Karpas-422 (cell line): ENCODE measurements around the gene MDP1. TPM values are rescaled to one million over a fixed set of nuclear protein-coding genes. Genes with fewer than 3 reads are reported as not detected.

Source experiments
- DNase-seq: peaks from one replicate; pipeline ENCODE4 v3.0.0-alpha.2; 2015
- H2AFZ ChIP-seq: fragments of 200-600 bp; sonication (generic); 2 replicates; pipeline ENCODE4 v1.6.1; 2014; ENCODE audit warnings: antibody characterized with exemption, low read length, mixed read lengths
- H3K27ac ChIP-seq: fragments of 200-600 bp; sonication (generic); 2 replicates; pipeline ENCODE4 v1.5.1; 2014; ENCODE audit warnings: mild to moderate bottlenecking, low read length, moderate library complexity
- H3K27me3 ChIP-seq: fragments of 200-600 bp; sonication (generic); 2 replicates; pipeline ENCODE4 v1.6.1; 2014; ENCODE audit warnings: low read length, mixed read lengths
- H3K36me3 ChIP-seq: fragments of 200-600 bp; sonication (generic); 2 replicates; pipeline ENCODE4 v1.6.1; 2014; ENCODE audit warnings: low read length, mixed read lengths; ENCODE audit not compliant: insufficient read depth
- H3K4me1 ChIP-seq: fragments of 200-600 bp; sonication (generic); 2 replicates; pipeline ENCODE4 v1.6.1; 2014; ENCODE audit warnings: mild to moderate bottlenecking, low read length, mixed read lengths
- H3K4me2 ChIP-seq: fragments of 200-600 bp; sonication (generic); 2 replicates; pipeline ENCODE4 v1.6.1; 2014; ENCODE audit warnings: low read length, low read depth, mild to moderate bottlenecking; ENCODE audit not compliant: poor library complexity, severe bottlenecking
- H3K4me3 ChIP-seq: fragments of 200-600 bp; sonication (generic); 2 replicates; pipeline ENCODE4 v1.5.1; 2014; ENCODE audit warnings: mild to moderate bottlenecking, antibody characterized with exemption, low read length, mixed read lengths
- H3K79me2 ChIP-seq: fragments of 200-600 bp; sonication (generic); 2 replicates; pipeline ENCODE4 v1.6.1; 2014; ENCODE audit warnings: mild to moderate bottlenecking, low read length, mixed read lengths
- H3K9ac ChIP-seq: fragments of 200-600 bp; sonication (generic); 2 replicates; pipeline ENCODE4 v1.6.0; 2014; ENCODE audit warnings: low read length
- H3K9me2 ChIP-seq: fragments of 200-600 bp; sonication (generic), shearing (Covaris generic); replicated peaks from 2 replicates; pipeline ENCODE4 v1.6.0; 2014; ENCODE audit warnings: mild to moderate bottlenecking, low read length, moderate library complexity; ENCODE audit not compliant: insufficient read depth
- H3K9me3 ChIP-seq: fragments of 300-700, 200-600 bp; sonication (generic); 2 replicates; pipeline ENCODE4 v1.6.1; 2014; ENCODE audit warnings: low read length, mixed read lengths
- H4K20me1 ChIP-seq: fragments of 200-600 bp; sonication (generic); 2 replicates; pipeline ENCODE4 v1.6.1; 2014; ENCODE audit warnings: mild to moderate bottlenecking, antibody characterized with exemption, low read length, low read depth; ENCODE audit not compliant: insufficient read depth
- total RNA-seq: library from RNA; depleted of rRNA; stranded (reverse); fragments of >200 nt; shearing (Covaris generic); gene quantifications from 2 replicates; pipeline ENCODE4 v1.2.3, GENCODE V29; 2014; ENCODE audit warnings: low replicate concordance

The MDP1 gene
- total RNA-seq, 1 experiment from 2014 or later, result 35.4 TPM

- no peaks in the 10 kb centered on the region for H3K9me2 ChIP-seq
- no peak for DNase-seq
- H3K9ac ChIP-seq, result no peak overlapping the region
- no peak overlapping the region for H2AFZ ChIP-seq
- H3K79me2 ChIP-seq, result no peaks in the 10 kb centered on the region
- H3K36me3 ChIP-seq, result peaks cover 4% of the 10 kb centered on the region; the same call in 1 of the 2 replicates
- H3K27ac ChIP-seq, result no peak overlapping the region
- H4K20me1 ChIP-seq, result no peaks in the 10 kb centered on the region
- H3K4me2 ChIP-seq, result no peak overlapping the region
- H3K27me3 ChIP-seq, result no peaks in the 10 kb centered on the region
- H3K9me3 ChIP-seq, result no peaks in the 10 kb centered on the region
- no peaks in the 10 kb centered on the region for H3K4me1 ChIP-seq
- H3K4me3 ChIP-seq, result no peak overlapping the region
These were observed 38.9 kb upstream of the MDP1 start for GRCh38 chr14:24254630-24255392.

DNA sequence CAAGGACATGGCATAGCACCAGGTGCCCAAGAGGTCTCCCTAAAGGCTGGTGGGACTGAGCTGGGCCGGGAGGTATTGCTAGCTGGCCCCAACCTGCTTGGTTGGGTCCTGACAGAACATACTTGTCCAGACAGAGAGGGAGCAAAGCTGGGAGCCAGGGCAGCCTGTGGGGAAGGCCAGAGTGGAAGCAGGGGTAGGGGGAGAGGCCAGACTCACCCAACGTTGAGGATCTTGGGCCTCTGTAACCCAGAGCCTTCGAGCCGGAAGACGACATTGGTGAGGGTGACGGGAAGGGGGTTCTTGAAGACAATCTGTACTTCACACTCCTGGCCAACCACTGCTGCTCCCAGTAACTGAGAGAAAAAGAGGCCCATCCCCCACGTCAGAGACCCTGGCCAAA lies 38.1 kb upstream of the MDP1 start:
- Histone ChIP-seq H3K9me2 (no peaks in the 10 kb centered on the region), H3K4me2 (no peak overlapping the region), H2AFZ (no peak overlapping the region), H3K27ac (no peak overlapping the region), H3K9ac (no peak overlapping the region), H4K20me1 (no peaks in the 10 kb centered on the region), H3K9me3 (no peaks in the 10 kb centered on the region), H3K36me3 (peaks cover 4% of the 10 kb centered on the region; the same call in 1 of the 2 replicates), H3K4me1 (no peaks in the 10 kb centered on the region), H3K79me2 (no peaks in the 10 kb centered on the region), H3K27me3 (no peaks in the 10 kb centered on the region), H3K4me3 (no peak overlapping the region)
- no peak for DNase-seq

GRCh38 chr14:24252289-24253124 lies 36.6 kb upstream of the MDP1 start:
- Histone ChIP-seq H3K9ac (no peak overlapping the region), H3K9me3 (no peaks in the 10 kb centered on the region), H3K4me3 (no peak overlapping the region), H3K4me2 (no peak overlapping the region), H3K27ac (no peak overlapping the region), H3K4me1 (no peaks in the 10 kb centered on the region), H3K79me2 (no peaks in the 10 kb centered on the region), H3K36me3 (peaks cover 4% of the 10 kb centered on the region; the same call in 1 of the 2 replicates), H3K9me2 (no peaks in the 10 kb centered on the region), H3K27me3 (no peaks in the 10 kb centered on the region), H4K20me1 (no peaks in the 10 kb centered on the region), H2AFZ (no peak overlapping the region)
- DNase-seq, result no peak

DNA sequence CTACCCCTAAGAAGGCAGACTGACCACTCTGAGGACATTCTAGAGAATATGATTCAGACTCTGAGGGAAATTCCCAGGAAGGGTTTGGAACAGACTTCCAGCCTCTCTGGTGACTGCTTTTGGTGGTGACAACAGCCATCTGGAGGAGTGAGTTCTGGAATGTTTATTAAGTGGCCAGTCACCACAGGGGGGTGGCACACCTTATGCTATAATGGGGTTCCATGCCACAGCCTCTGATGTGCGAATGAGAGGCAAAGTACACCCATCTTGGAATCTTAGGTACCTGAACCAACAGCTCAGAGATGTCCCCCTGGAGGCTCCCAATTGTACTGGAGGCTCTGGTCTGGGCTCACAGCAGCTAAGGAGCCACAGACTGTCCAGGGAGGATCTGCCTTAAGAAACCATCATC lies 36.0 kb upstream of the MDP1 start:
- Histone ChIP-seq H3K4me3 (no peak overlapping the region), H3K27ac (no peak overlapping the region), H3K27me3 (no peaks in the 10 kb centered on the region), H3K79me2 (no peaks in the 10 kb centered on the region), H3K9me2 (no peaks in the 10 kb centered on the region), H3K4me2 (no peak overlapping the region), H4K20me1 (no peaks in the 10 kb centered on the region), H3K36me3 (peaks cover 4% of the 10 kb centered on the region; the same call in 1 of the 2 replicates), H3K9me3 (no peaks in the 10 kb centered on the region), H2AFZ (no peak overlapping the region), H3K4me1 (no peaks in the 10 kb centered on the region), H3K9ac (no peak overlapping the region)
- DNase-seq, result no peak

DNA sequence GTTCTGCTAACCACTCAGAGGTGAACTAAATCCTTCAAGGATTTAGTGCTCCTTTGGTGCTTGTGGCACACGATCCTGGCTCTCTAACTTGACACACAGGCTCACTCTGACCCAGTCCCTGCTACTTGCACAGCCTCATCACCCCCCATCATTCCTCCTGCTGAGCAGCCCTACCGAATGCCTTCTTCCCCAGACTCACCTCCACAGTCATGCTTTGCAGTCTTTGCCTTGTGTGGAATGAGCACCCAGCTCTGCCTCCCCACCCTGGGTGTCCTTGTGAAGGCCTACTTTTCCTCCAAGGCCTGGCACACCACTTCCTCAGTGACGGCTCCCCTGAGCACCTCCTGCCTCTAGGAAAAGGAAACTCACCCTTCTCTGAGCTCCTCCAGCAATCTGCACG lies 34.5 kb upstream of the MDP1 start:
- Histone ChIP-seq H3K4me3 (no peak overlapping the region), H3K27me3 (no peaks in the 10 kb centered on the region), H3K4me2 (no peak overlapping the region), H3K4me1 (no peaks in the 10 kb centered on the region), H2AFZ (no peak overlapping the region), H3K27ac (no peak overlapping the region), H3K9me2 (no peaks in the 10 kb centered on the region), H3K79me2 (no peaks in the 10 kb centered on the region), H4K20me1 (no peaks in the 10 kb centered on the region), H3K9ac (no peak overlapping the region), H3K36me3 (peaks cover 4% of the 10 kb centered on the region; the same call in 1 of the 2 replicates), H3K9me3 (no peaks in the 10 kb centered on the region)
- DNase-seq, result no peak

DNA sequence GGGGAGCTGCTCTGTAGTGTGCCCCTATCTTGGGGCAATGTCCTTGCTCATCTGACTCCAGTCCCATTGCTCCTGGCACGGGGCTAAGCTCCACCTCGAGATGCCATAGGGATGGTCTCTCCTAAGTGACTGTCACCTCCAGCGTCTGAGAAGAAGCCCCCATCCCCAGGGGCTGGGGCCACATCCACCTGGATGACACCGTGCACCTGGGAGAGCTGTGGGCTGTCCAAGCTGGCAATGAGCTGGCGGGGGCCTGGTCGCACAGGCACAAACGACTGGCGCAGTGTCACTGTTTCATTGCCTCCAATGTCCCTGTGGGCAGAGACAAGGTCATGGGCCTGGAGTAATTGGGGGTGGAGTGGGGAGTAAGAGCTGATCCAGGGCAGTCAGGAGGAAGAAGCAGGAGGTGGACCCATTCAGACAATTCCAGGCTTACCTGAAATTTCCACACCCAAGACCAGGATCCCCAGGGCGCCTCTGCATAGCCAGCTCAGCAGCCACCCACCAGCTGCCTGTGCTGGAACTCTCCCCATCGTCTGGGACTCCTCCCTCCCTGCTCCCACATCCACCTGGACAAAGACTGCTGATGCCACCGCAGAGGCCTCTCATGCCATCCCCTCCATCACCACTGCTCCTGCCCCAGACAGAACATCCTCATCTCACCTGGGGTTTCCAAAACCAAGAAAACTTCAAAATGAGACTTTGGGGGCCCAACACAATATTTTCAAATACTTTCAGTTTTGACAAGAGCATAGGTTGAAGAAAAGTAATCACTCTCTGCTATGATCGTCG lies 33.6 kb upstream of the MDP1 start:
- Histone ChIP-seq H3K9ac (no peak overlapping the region), H3K4me2 (no peak overlapping the region), H4K20me1 (no peaks in the 10 kb centered on the region), H3K36me3 (peaks cover 2% of the 10 kb centered on the region; the same call in 1 of the 2 replicates), H3K9me2 (no peaks in the 10 kb centered on the region), H3K4me1 (no peaks in the 10 kb centered on the region), H3K4me3 (no peak overlapping the region), H2AFZ (no peak overlapping the region), H3K9me3 (no peaks in the 10 kb centered on the region), H3K79me2 (no peaks in the 10 kb centered on the region), H3K27ac (no peak overlapping the region), H3K27me3 (no peaks in the 10 kb centered on the region)
- DNase-seq, result no peak

DNA sequence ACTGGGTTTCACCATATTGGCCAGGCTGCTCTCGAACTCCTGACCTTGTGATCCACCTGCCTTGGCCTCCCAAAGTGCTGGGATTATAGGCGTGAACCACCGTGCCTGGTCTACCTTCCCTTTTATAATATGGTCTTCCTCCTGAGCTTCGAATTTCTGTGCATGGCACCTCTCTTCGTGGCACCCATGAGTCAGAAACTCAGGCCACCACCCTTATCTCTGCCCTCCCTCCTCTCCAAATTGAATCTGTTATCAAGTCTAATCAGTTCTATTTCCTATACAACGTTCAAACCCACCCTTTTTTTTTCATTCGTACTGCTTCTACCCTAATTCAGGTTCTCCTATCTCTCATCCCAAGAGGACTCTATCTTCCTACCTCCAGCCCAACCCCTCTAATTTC lies 31.6 kb upstream of the MDP1 start:
- Histone ChIP-seq H3K27me3 (no peaks in the 10 kb centered on the region), H3K9me2 (no peaks in the 10 kb centered on the region), H3K4me1 (peaks cover 13% of the 10 kb centered on the region), H3K79me2 (no peaks in the 10 kb centered on the region), H3K27ac (no peak overlapping the region), H3K36me3 (no peaks in the 10 kb centered on the region), H3K4me3 (no peak overlapping the region), H4K20me1 (no peaks in the 10 kb centered on the region), H3K9me3 (no peaks in the 10 kb centered on the region), H3K4me2 (no peak overlapping the region), H3K9ac (no peak overlapping the region), H2AFZ (no peak overlapping the region)
- no peak for DNase-seq

- no peak overlapping the region for H3K4me2 ChIP-seq
- H3K36me3 ChIP-seq, result no peaks in the 10 kb centered on the region
- peaks cover 3% of the 10 kb centered on the region; the same call in 1 of the 2 replicates for H4K20me1 ChIP-seq
- no peaks in the 10 kb centered on the region for H3K9me2 ChIP-seq
- H3K79me2 ChIP-seq, result peaks cover 3% of the 10 kb centered on the region
- no peak for DNase-seq
- no peaks in the 10 kb centered on the region for H3K9me3 ChIP-seq
- no peak overlapping the region for H3K9ac ChIP-seq
- H2AFZ ChIP-seq, result no peak overlapping the region
- no peaks in the 10 kb centered on the region for H3K27me3 ChIP-seq
- no peak overlapping the region for H3K27ac ChIP-seq
- H3K4me1 ChIP-seq, result peaks cover 15% of the 10 kb centered on the region
- no peak overlapping the region for H3K4me3 ChIP-seq
These were observed 30.9 kb upstream of the MDP1 start for GRCh38 chr14:24246765-24247212.
